ENCODE measurements around the gene DNER.
A peak's percentile ranks its signal among the peaks of the same experiment; 100 is the strongest.

DNER gene

GRCh38 chr2:229673676-229674075 lies 40.7 kb downstream of the DNER start:
- DNase-seq (ENCODE audit: low spot score) (no peak), ATAC-seq (ENCODE audit: low read depth) (peak; percentile 35; the same call in 1 of the 3 replicates)
- Histone ChIP-seq H3K9me3 (ENCODE audit: severe bottlenecking) (no peaks in the 10 kb centered on the region), H3K36me3 (ENCODE audit: low read depth) (no peaks in the 10 kb centered on the region), H3K4me1 (ENCODE audit: insufficient read depth, poor library complexity, severe bottlenecking) (no peaks in the 10 kb centered on the region), H3K27me3 (ENCODE audit: insufficient read depth, poor library complexity, severe bottlenecking) (peaks cover 8% of the 10 kb centered on the region), H3K4me3 (ENCODE audit: severe bottlenecking) (no peak overlapping the region), H3K27ac (ENCODE audit: poor library complexity, severe bottlenecking) (no peak overlapping the region)
- TF ChIP-seq CTCF (IDR thresholded peaks at IDR 0.05; ENCODE audit: poor library complexity, severe bottlenecking), result no peak

DNA sequence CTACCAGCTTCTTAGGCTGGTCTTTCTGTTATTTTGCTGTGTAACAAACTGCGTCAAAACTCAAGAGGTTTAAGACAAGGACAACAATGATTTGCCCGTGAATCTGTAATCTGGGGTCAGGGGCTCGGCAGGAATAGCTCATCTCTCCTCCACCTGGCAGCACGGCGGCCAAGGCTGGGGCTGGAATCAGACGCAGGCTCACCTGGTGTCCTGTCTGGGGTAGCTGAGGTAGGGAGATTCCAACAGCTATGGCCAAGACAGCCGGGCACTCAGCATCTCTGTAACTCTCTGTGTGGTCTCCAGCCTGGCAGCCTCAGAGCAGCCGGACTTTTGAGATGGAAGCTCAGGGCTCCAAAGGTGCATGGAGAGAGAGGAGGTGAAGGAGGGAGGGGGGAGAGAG lies 42.3 kb downstream of the DNER start:
- no peak for TF ChIP-seq CTCF (IDR thresholded peaks at IDR 0.05; ENCODE audit: poor library complexity, severe bottlenecking)
- Histone ChIP-seq H3K36me3 (ENCODE audit: low read depth) (no peaks in the 10 kb centered on the region), H3K27ac (ENCODE audit: poor library complexity, severe bottlenecking) (no peak overlapping the region), H3K27me3 (ENCODE audit: insufficient read depth, poor library complexity, severe bottlenecking) (peaks cover 6% of the 10 kb centered on the region), H3K4me1 (ENCODE audit: insufficient read depth, poor library complexity, severe bottlenecking) (no peaks in the 10 kb centered on the region), H3K4me3 (ENCODE audit: severe bottlenecking) (no peak overlapping the region), H3K9me3 (ENCODE audit: severe bottlenecking) (no peaks in the 10 kb centered on the region)
- DNase-seq (ENCODE audit: low spot score) (no peak), ATAC-seq (ENCODE audit: low read depth) (no peak)

GRCh38 chr2:229669841-229670240 lies 44.5 kb downstream of the DNER start:
- no peaks in the 10 kb centered on the region for H3K4me1 ChIP-seq (ENCODE audit: insufficient read depth, poor library complexity, severe bottlenecking)
- no peak for TF ChIP-seq CTCF (IDR thresholded peaks at IDR 0.05; ENCODE audit: poor library complexity, severe bottlenecking)
- no peak for DNase-seq (ENCODE audit: low spot score)
- no peak overlapping the region for H3K4me3 ChIP-seq (ENCODE audit: severe bottlenecking)
- no peaks in the 10 kb centered on the region for H3K36me3 ChIP-seq (ENCODE audit: low read depth)
- H3K9me3 ChIP-seq (ENCODE audit: severe bottlenecking), result no peaks in the 10 kb centered on the region
- H3K27ac ChIP-seq (ENCODE audit: poor library complexity, severe bottlenecking), result no peak overlapping the region
- peaks cover 6% of the 10 kb centered on the region for H3K27me3 ChIP-seq (ENCODE audit: insufficient read depth, poor library complexity, severe bottlenecking)
- no peak for ATAC-seq (ENCODE audit: low read depth)

GRCh38 chr2:229666811-229667210 lies 47.5 kb downstream of the DNER start:
- H3K36me3 ChIP-seq (ENCODE audit: low read depth), result no peaks in the 10 kb centered on the region
- TF ChIP-seq CTCF (IDR thresholded peaks at IDR 0.05; ENCODE audit: poor library complexity, severe bottlenecking), result no peak

DNA sequence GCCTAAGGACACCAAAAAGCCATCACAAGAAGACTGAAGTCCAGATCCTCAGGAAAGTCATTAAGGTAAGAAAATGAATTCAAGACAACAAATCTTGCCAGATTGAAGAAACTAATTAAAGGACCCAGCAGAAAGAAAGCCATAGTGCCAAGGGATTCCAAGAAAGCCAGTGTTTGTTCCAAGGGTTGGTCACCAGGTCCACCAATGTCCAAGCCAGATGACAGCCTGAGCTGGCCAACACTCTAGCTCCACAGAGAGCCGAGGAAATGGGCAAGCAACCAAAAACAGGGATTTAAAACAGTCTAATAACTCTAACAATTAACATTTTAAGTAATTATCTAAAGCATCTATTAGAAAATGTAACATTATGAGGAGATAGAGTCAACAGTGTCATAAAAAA lies 49.2 kb downstream of the DNER start:
- no peak for ATAC-seq (ENCODE audit: low read depth)
- Histone ChIP-seq H3K27ac (ENCODE audit: poor library complexity, severe bottlenecking) (no peak overlapping the region), H3K4me3 (ENCODE audit: severe bottlenecking) (no peak overlapping the region), H3K4me1 (ENCODE audit: insufficient read depth, poor library complexity, severe bottlenecking) (peaks cover 5% of the 10 kb centered on the region), H3K9me3 (ENCODE audit: severe bottlenecking) (no peaks in the 10 kb centered on the region), H3K27me3 (ENCODE audit: insufficient read depth, poor library complexity, severe bottlenecking) (peaks cover 1% of the 10 kb centered on the region), H3K36me3 (ENCODE audit: low read depth) (no peaks in the 10 kb centered on the region)
- no peak for TF ChIP-seq CTCF (IDR thresholded peaks at IDR 0.05; ENCODE audit: poor library complexity, severe bottlenecking)
- DNase-seq (ENCODE audit: low spot score), result no peak

More at GRCh38 chr2:229666811-229667210, 47.5 kb downstream of the DNER start:
- no peaks in the 10 kb centered on the region for H3K4me1 ChIP-seq (ENCODE audit: insufficient read depth, poor library complexity, severe bottlenecking)
- no peak for DNase-seq (ENCODE audit: low spot score)
- ATAC-seq (ENCODE audit: low read depth), result no peak
- no peak overlapping the region for H3K27ac ChIP-seq (ENCODE audit: poor library complexity, severe bottlenecking)
- H3K9me3 ChIP-seq (ENCODE audit: severe bottlenecking), result no peaks in the 10 kb centered on the region
- peaks cover 3% of the 10 kb centered on the region for H3K27me3 ChIP-seq (ENCODE audit: insufficient read depth, poor library complexity, severe bottlenecking)
- no peak overlapping the region for H3K4me3 ChIP-seq (ENCODE audit: severe bottlenecking)

All from RWPE2 (cell line).